ENCODE results near the gene OTULIN. TPM values are rescaled to one million over a fixed set of nuclear protein-coding genes. Genes with fewer than 3 reads are reported as not detected.

OTULIN gene
- total and polyA plus RNA-seq, 4 donors, result 8.6 to 44.4 (median 12.1) TPM

DNA sequence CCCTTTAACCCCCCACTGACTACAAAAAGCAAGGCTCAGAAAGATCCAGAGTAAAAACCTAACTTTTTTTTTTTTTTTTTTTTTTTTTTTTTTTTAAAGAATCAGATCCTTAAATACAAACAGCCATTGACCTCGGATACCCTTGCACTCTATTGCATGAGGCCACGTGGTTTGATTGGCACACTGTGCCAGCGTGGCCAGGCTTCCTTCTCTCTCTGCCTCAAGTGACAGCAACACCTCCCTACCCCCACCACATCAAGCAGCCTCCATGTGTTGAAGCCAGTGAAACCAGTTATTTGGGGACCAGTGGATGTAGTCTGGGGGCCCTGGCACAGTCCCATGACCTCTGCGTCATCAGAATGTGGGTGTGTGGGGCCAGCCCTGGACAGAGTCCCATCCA, 71.4 kb downstream of the OTULIN start:
- H3K27me3 ChIP-seq (ENCODE audit: control insufficient read depth in 4 of 4, insufficient read depth in 4 of 4, low read length in 3 of 4), result no peaks in the 10 kb centered on the region
- no peaks in the 10 kb centered on the region for H3K9me3 ChIP-seq (ENCODE audit: control insufficient read depth in 4 of 4, low read length in 3 of 4)
- no peak for DNase-seq (ENCODE audit: low spot score)
- peaks cover 4 to 13% (median 9%) of the 10 kb centered on the region in 4 donors for H3K4me1 ChIP-seq (ENCODE audit: control insufficient read depth in 4 of 4, insufficient read depth in 4 of 4, low read length in 3 of 4)
- peaks cover 4 to 15% (median 8%) of the 10 kb centered on the region in 4 donors for H3K36me3 ChIP-seq (ENCODE audit: control insufficient read depth in 4 of 4, insufficient read depth in 3 of 4, low read depth in 1 of 4, low read length in 3 of 4)
- WGBS, result 33% methylated on average over 4 of the region's 4 CpGs
- H3K9ac ChIP-seq (ENCODE audit: low read depth in 1 of 2, low read length in 2 of 2), result no peak overlapping the region
- H3K27ac ChIP-seq (ENCODE audit: low read depth in 1 of 2, low read length in 2 of 2), result peak overlapping the region; percentile 54 to 72
- no peak overlapping the region for H3K4me3 ChIP-seq (ENCODE audit: low read depth in 1 of 3, low read length in 3 of 3)
- TF ChIP-seq YY1 (IDR thresholded peaks at IDR 0.05) (peak; percentile 60), CTCF (IDR thresholded peaks at IDR 0.05; ENCODE audit: low read depth, low read length, missing input control) (no peak), RXRA (IDR thresholded peaks at IDR 0.05) (peak; percentile 87 to 88), HNF4G (IDR thresholded peaks at IDR 0.05) (no peak), ZBTB33 (IDR thresholded peaks at IDR 0.05) (no peak), MAX (IDR thresholded peaks at IDR 0.05) (peak; percentile 51), SP1 (IDR thresholded peaks at IDR 0.05) (peak; percentile 40), FOXA1 (IDR thresholded peaks at IDR 0.05) (peak; percentile 10), HNF4A (conservative IDR thresholded peaks at IDR 0.05) (peak; percentile 50 to 66), JUND (IDR thresholded peaks at IDR 0.05) (no peak), FOXA2 (IDR thresholded peaks at IDR 0.05) (no peak), RAD21 (IDR thresholded peaks at IDR 0.05) (peak; percentile 32 to 46)

- Histone ChIP-seq H3K27me3 (ENCODE audit: control insufficient read depth in 4 of 4, insufficient read depth in 4 of 4, low read length in 3 of 4) (no peaks in the 10 kb centered on the region), H3K27ac (ENCODE audit: low read depth in 1 of 2, low read length in 2 of 2) (no peak overlapping the region), H3K4me3 (ENCODE audit: low read depth in 1 of 3, low read length in 3 of 3) (no peak overlapping the region), H3K9ac (ENCODE audit: low read depth in 1 of 2, low read length in 2 of 2) (no peak overlapping the region), H3K9me3 (ENCODE audit: control insufficient read depth in 4 of 4, low read length in 3 of 4) (no peaks in the 10 kb centered on the region), H3K36me3 (ENCODE audit: control insufficient read depth in 4 of 4, insufficient read depth in 3 of 4, low read depth in 1 of 4, low read length in 3 of 4) (peaks cover 10 to 25% (median 15%) of the 10 kb centered on the region in 4 donors), H3K4me1 (ENCODE audit: control insufficient read depth in 4 of 4, insufficient read depth in 4 of 4, low read length in 3 of 4) (peaks cover 4 to 13% (median 9%) of the 10 kb centered on the region in 4 donors)
- WGBS, result 97% methylated on average over 10 of the region's 10 CpGs
- DNase-seq (ENCODE audit: low spot score), result no peak
- TF ChIP-seq ZBTB33 (IDR thresholded peaks at IDR 0.05), result no peak
- TF ChIP-seq EGR1 (IDR thresholded peaks at IDR 0.05; ENCODE audit: low read depth in 2 of 2), result no peak
- no peak for TF ChIP-seq GABPA (IDR thresholded peaks at IDR 0.05 in 1 of 2, conservative IDR thresholded peaks at IDR 0.05 in 1 of 2)
- TF ChIP-seq, protein P1, sequence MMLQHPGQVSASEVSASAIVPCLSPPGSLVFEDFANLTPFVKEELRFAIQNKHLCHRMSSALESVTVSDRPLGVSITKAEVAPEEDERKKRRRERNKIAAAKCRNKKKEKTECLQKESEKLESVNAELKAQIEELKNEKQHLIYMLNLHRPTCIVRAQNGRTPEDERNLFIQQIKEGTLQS (IDR thresholded peaks at IDR 0.05), result no peak
- no peak for TF ChIP-seq REST (IDR thresholded peaks at IDR 0.05)
- TF ChIP-seq RAD21 (IDR thresholded peaks at IDR 0.05), result no peak
- no peak for TF ChIP-seq HNF4G (IDR thresholded peaks at IDR 0.05)
- TF ChIP-seq SP1 (IDR thresholded peaks at IDR 0.05), result no peak
- TF ChIP-seq TAF1 (conservative IDR thresholded peaks at IDR 0.05), result no peak
These were observed 72.8 kb downstream of the OTULIN start for GRCh38 chr5:14737291-14737690.

Measured in liver (tissue), 9 donors.